Measurements from ENCODE around the gene NCAPG2. TPM values are rescaled to one million over a fixed set of nuclear protein-coding genes. Genes with fewer than 3 reads are reported as not detected.

Gene NCAPG2
- total and polyA plus RNA-seq, 10 of the 15 experiments (the other 5 are each of a cell fraction or from before 2014, with no cell fraction given): 11.2 to 78.2 (median 49.2) TPM

- FAIRE-seq (no peak), ATAC-seq (no peak), DNase-seq (ENCODE audit: low read depth, low spot score) (no peak)
- CTCF ChIA-PET: no interaction called here
- WGBS (ENCODE audit: insufficient coverage, insufficient replicate concordance, low lambda C conversion rate, missing lambda C conversion rate): 21% methylated on average over 7 of the region's 7 CpGs
- Histone ChIP-seq H3K27me3 (replicated peaks in 1 of 2; ENCODE audit: control insufficient read depth in 2 of 2, insufficient read depth in 2 of 2, low read length in 1 of 2) (no peaks in the 10 kb centered on the region), H3K79me2 (ENCODE audit: control insufficient read depth, insufficient read depth, low read length) (no peaks in the 10 kb centered on the region), H3K4me1 (ENCODE audit: control insufficient read depth, insufficient read depth, low read length) (no peaks in the 10 kb centered on the region), H3K9me3 (replicated peaks; ENCODE audit: control insufficient read depth, insufficient read depth, low read length) (no peaks in the 10 kb centered on the region; the same call in 2 of the 3 replicates), H3K36me3 (ENCODE audit: control insufficient read depth in 2 of 2, insufficient read depth in 2 of 2, low read length in 1 of 2) (no peaks in the 10 kb centered on the region), H3K4me3 (no peak overlapping the region), H2AFZ (ENCODE audit: control insufficient read depth, low read depth, low read length) (no peak overlapping the region), H4K20me1 (ENCODE audit: control insufficient read depth, insufficient read depth) (no peaks in the 10 kb centered on the region), H3K9ac (ENCODE audit: control insufficient read depth, insufficient read depth, low read length) (no peak overlapping the region), H3K4me2 (ENCODE audit: control insufficient read depth, insufficient read depth) (no peak overlapping the region), H3K27ac (ENCODE audit: control insufficient read depth, insufficient read depth) (no peak overlapping the region)
- TF ChIP-seq MYB (IDR thresholded peaks at IDR 0.05; ENCODE audit: borderline replicate concordance, low read depth, low read length): no peak
- intact Hi-C loops (cut with micrococcal nuclease; ENCODE audit: unreplicated experiment) (no loop called here), in situ Hi-C loops (cut with MboI) (no loop called here)
- no TSS peak for BruUV-seq (replicated peaks)
- RAD21 ChIA-PET (ENCODE audit: unreplicated experiment): no interaction called here
- SMC1A ChIA-PET (ENCODE audit: uncharacterized antibody, unreplicated experiment): no interaction called here
- POLR2A ChIA-PET: no interaction called here
Observed at GRCh38 chr7:158581440-158582088, 123.0 kb downstream of the NCAPG2 start.

Small RNAs within 50 kb of the gene (microRNA-seq; reads per million reads assigned to microRNA genes)
- not detected for gene MIR5707

Small RNAs within 50 kb of the gene (small RNA-seq; reads per million reads assigned to genes)
- gene MIR5707 (not detected), gene THAP5P1 (not detected)

Other genes with a start within 250 kb of the NCAPG2 start
- gene PTPRN2, start 117.0 kb downstream of the NCAPG2 start, total RNA-seq (2014; rRNA removed): 0.11 TPM in 1 of 2 replicates, not detected in the other
- not detected in 2 replicates for gene PTPRN2, start 117.0 kb downstream of the NCAPG2 start, total RNA-seq (2014; rRNA removed; fragmentation: Illumina TruSeq; extraction: Trizol)
- not detected in 2 replicates for gene PTPRN2, start 117.0 kb downstream of the NCAPG2 start, total RNA-seq (2021)
- 4.5 and 5.4 TPM in 2 replicates for gene PTPRN2, start 117.0 kb downstream of the NCAPG2 start, polyA plus RNA-seq (2011; rRNA removed)
- gene PTPRN2, start 117.0 kb downstream of the NCAPG2 start, polyA plus RNA-seq (2014; fragmentation: Illumina TruSeq; extraction: Trizol): not detected in 2 replicates
- gene PTPRN2, start 117.0 kb downstream of the NCAPG2 start, polyA plus RNA-seq (2014; fragmentation: Nextera tagmentation; extraction: Ambion mirVana): not detected
- gene PTPRN2, start 117.0 kb downstream of the NCAPG2 start, polyA plus RNA-seq (2014; rRNA removed): not detected in 2 replicates
- gene PTPRN2, start 117.0 kb downstream of the NCAPG2 start, polyA plus RNA-seq (2016; fragmentation: Nextera tagmentation; extraction: Ambion mirVana): not detected
- 33.0 and 36.3 TPM in 2 replicates for gene ESYT2, start 124.7 kb upstream of the NCAPG2 start, total RNA-seq (2014; rRNA removed)
- gene ESYT2, start 124.7 kb upstream of the NCAPG2 start, total RNA-seq (2014; rRNA removed; fragmentation: Illumina TruSeq; extraction: Trizol): 25.3 and 26.6 TPM in 2 replicates
- gene ESYT2, start 124.7 kb upstream of the NCAPG2 start, total RNA-seq (2021): 24.7 and 25.8 TPM in 2 replicates
- gene ESYT2, start 124.7 kb upstream of the NCAPG2 start, polyA plus RNA-seq (2011; rRNA removed): 44.6 and 53.2 TPM in 2 replicates
- 22.7 and 23.8 TPM in 2 replicates for gene ESYT2, start 124.7 kb upstream of the NCAPG2 start, polyA plus RNA-seq (2014; fragmentation: Illumina TruSeq; extraction: Trizol)
- 1 to 10 TPM; 1.9 to 3.2 TPM for gene ESYT2, start 124.7 kb upstream of the NCAPG2 start, polyA plus RNA-seq (2014; fragmentation: Nextera tagmentation; extraction: Ambion mirVana)
- 19.1 and 20.1 TPM in 2 replicates for gene ESYT2, start 124.7 kb upstream of the NCAPG2 start, polyA plus RNA-seq (2014; rRNA removed)
- 10 to 100 TPM in 1 of 2 experiments, 1 to 10 TPM in 1; 2.8 to 19.7 TPM for gene ESYT2, start 124.7 kb upstream of the NCAPG2 start, polyA plus RNA-seq (2016; fragmentation: Nextera tagmentation; extraction: Ambion mirVana)
- 5.7 and 6.7 TPM in 2 replicates for gene DYNC2I1, start 151.8 kb upstream of the NCAPG2 start, total RNA-seq (2014; rRNA removed)
- gene DYNC2I1, start 151.8 kb upstream of the NCAPG2 start, total RNA-seq (2014; rRNA removed; fragmentation: Illumina TruSeq; extraction: Trizol): 4.6 and 5.8 TPM in 2 replicates
- 6.1 and 8.4 TPM in 2 replicates for gene DYNC2I1, start 151.8 kb upstream of the NCAPG2 start, total RNA-seq (2021)
- gene DYNC2I1, start 151.8 kb upstream of the NCAPG2 start, polyA plus RNA-seq (2011; rRNA removed): 6.8 and 9.1 TPM in 2 replicates
- 8.2 and 10.7 TPM in 2 replicates for gene DYNC2I1, start 151.8 kb upstream of the NCAPG2 start, polyA plus RNA-seq (2014; fragmentation: Illumina TruSeq; extraction: Trizol)
- 1 to 10 TPM in 1 of 2 experiments, under 1 TPM in 1; 0.42 to 1.4 TPM for gene DYNC2I1, start 151.8 kb upstream of the NCAPG2 start, polyA plus RNA-seq (2014; fragmentation: Nextera tagmentation; extraction: Ambion mirVana)
- gene DYNC2I1, start 151.8 kb upstream of the NCAPG2 start, polyA plus RNA-seq (2014; rRNA removed): 11.4 and 16.3 TPM in 2 replicates
- 1 to 10 TPM; 9.6 to 9.9 TPM for gene DYNC2I1, start 151.8 kb upstream of the NCAPG2 start, polyA plus RNA-seq (2016; fragmentation: Nextera tagmentation; extraction: Ambion mirVana)